B cell (primary cell): ENCODE data around the gene TULP1. TPM values are rescaled to one million over a fixed set of nuclear protein-coding genes. Genes with fewer than 3 reads are reported as not detected.

Source experiments
- ATAC-seq: fragments of 200-7000 bp; cut with Tn5 transposase; one replicate; pipeline ENCODE4 v1.10.0; 2021; ENCODE audit warnings: low read depth, mild to moderate bottlenecking, moderate number of reproducible peaks, moderate library complexity
- CTCF ChIA-PET: fragments of 350-600 bp; sonication (Branson Sonifier 250); formaldehyde crosslinking; loops from one replicate; lab custom pipeline; 2021; ENCODE audit warnings: antibody characterized with exemption, inconsistent platforms; lab: Charles Lee
- POLR2A ChIA-PET: fragments of 350-600 bp; sonication (Branson Sonifier 250); formaldehyde crosslinking; loops from one replicate; lab custom pipeline; 2021; ENCODE audit warnings: antibody characterized with exemption; lab: Charles Lee
- DNase-seq: peaks from one replicate; pipeline ENCODE4 v3.0.0; 2013
- H2AFZ ChIP-seq: 2 replicates; pipeline ENCODE4 v1.6.1; 2012; ENCODE audit warnings: mild to moderate bottlenecking, low read depth, low read length; ENCODE audit not compliant: insufficient read depth, poor library complexity, severe bottlenecking
- H3K27ac ChIP-seq, 2 donors: 1 replicate in 1 of 2; 2 replicates in 1 of 2; pipeline ENCODE4 v1.5.1; 2012 to 2013; ENCODE audit warnings: low read length in 2 of 2, mild to moderate bottlenecking in 2 of 2, moderate library complexity in 1 of 2
- H3K27me3 ChIP-seq, 4 experiments: fragments of 200-600 bp in 1 of 4; sonication (generic) in 1 of 4; replicated peaks in 1 of 4; 1 replicate in 2 of 4; 2 replicates in 2 of 4; pipeline versions ENCODE4 v1.6.1 to v1.7.0; 2013 to 2016; ENCODE audit warnings: low read length in 3 of 4, mild to moderate bottlenecking in 2 of 4, mixed read lengths in 1 of 4, moderate library complexity in 1 of 4; ENCODE audit not compliant: insufficient read depth in 4 of 4, control insufficient read depth in 3 of 4; ENCODE audit errors: control extremely low read depth in 1 of 4
- H3K36me3 ChIP-seq, 2 experiments: replicated peaks in 1 of 2; 1 replicate in 1 of 2; 2 replicates in 1 of 2; pipeline versions ENCODE4 v1.6.1 to v1.7.1; 2013; ENCODE audit warnings: low read length in 1 of 2; ENCODE audit not compliant: insufficient read depth in 2 of 2, control insufficient read depth in 1 of 2; ENCODE audit errors: control extremely low read depth in 1 of 2, extremely low read depth in 1 of 2
- H3K4me1 ChIP-seq, 2 donors: fragments of 200-600 bp in 1 of 2; sonication (generic) in 1 of 2; 1 replicate in 1 of 2; 2 replicates in 1 of 2; pipeline versions ENCODE4 v1.5.1 to v1.6.1; 2013 to 2017; ENCODE audit warnings: low read length in 2 of 2; ENCODE audit not compliant: control insufficient read depth in 2 of 2, insufficient read depth in 2 of 2
- H3K4me2 ChIP-seq: replicated peaks from 2 replicates; pipeline ENCODE3; 2012; ENCODE audit warnings: mild to moderate bottlenecking, low read depth, low read length; ENCODE audit not compliant: poor library complexity, severe bottlenecking
- H3K4me3 ChIP-seq, 5 experiments: fragments of 200-600 bp in 1 of 5; sonication (generic) in 1 of 5; 1 replicate in 3 of 5; 2 replicates in 2 of 5; pipeline versions ENCODE4 v1.5.1 to v1.7.0; 2011 to 2016; ENCODE audit warnings: low read length in 4 of 5, mild to moderate bottlenecking in 4 of 5, low read depth in 2 of 5, control low read depth in 1 of 5, moderate library complexity in 1 of 5; ENCODE audit not compliant: insufficient read depth in 1 of 5; ENCODE audit errors: control extremely low read depth in 1 of 5, extremely low read depth in 1 of 5
- H3K79me2 ChIP-seq: fragments of 200-600 bp; sonication (generic); one replicate; pipeline ENCODE4 v1.6.0; 2016; ENCODE audit warnings: low read length; ENCODE audit not compliant: control insufficient read depth, insufficient read depth
- H3K9ac ChIP-seq: fragments of 200-600 bp; sonication (generic); 2 replicates; pipeline ENCODE4 v1.6.1; 2017; ENCODE audit warnings: mild to moderate bottlenecking, low read length, moderate library complexity
- H3K9me3 ChIP-seq, 3 donors: one replicate each; pipeline versions ENCODE4 v1.6.1 to v1.7.1; 2013; ENCODE audit warnings: low read length in 2 of 3; ENCODE audit not compliant: control insufficient read depth in 2 of 3, insufficient read depth in 1 of 3; ENCODE audit errors: control extremely low read depth in 1 of 3
- H4K20me1 ChIP-seq: 2 replicates; pipeline ENCODE4 v1.6.0; 2012; ENCODE audit warnings: mild to moderate bottlenecking, low read length; ENCODE audit not compliant: insufficient read depth, control insufficient read depth, poor library complexity, severe bottlenecking
- H3K27ac Mint-ChIP-seq: one replicate; pipeline ENCODE4 v1.8.0; 2021; ENCODE audit warnings: mixed read lengths
- H3K27me3 Mint-ChIP-seq: one replicate; pipeline ENCODE4 v1.8.0; 2021; ENCODE audit warnings: mixed read lengths
- H3K4me1 Mint-ChIP-seq: one replicate; pipeline ENCODE4 v1.8.0; 2021; ENCODE audit warnings: mixed read lengths
- H3K4me3 Mint-ChIP-seq: one replicate; pipeline ENCODE4 v1.8.0; 2021; ENCODE audit warnings: mixed read lengths
- H3K9me3 Mint-ChIP-seq: one replicate; pipeline ENCODE4 v1.8.0; 2022; ENCODE audit warnings: mixed read lengths; ENCODE audit not compliant: insufficient read depth
- EZH2 ChIP-seq: IDR thresholded peaks from 2 replicates; pipeline ENCODE4 v1.6.1; 2012; ENCODE audit warnings: borderline replicate concordance, low read depth, mild to moderate bottlenecking, moderate library complexity, low read length; ENCODE audit not compliant: insufficient read depth, poor library complexity, severe bottlenecking
- WGBS: methylation state at CpG from one replicate; pipeline ENCODE4 v1.1.5; 2013; ENCODE audit warnings: missing lambda C conversion rate; ENCODE audit not compliant: insufficient coverage; 5-methylcytosine and 5-hydroxymethylcytosine counted together
- intact Hi-C: fragments of 100-400 bp; cut with micrococcal nuclease; formaldehyde crosslinking; loops from one replicate; pipeline ENCODE4 v1.10.0; 2022
- polyA plus RNA-seq: library from polyadenylated mRNA; depleted of rRNA; stranded (reverse); fragments of >200 nt; gene quantifications from 2 replicates; pipeline ENCODE4 v1.2.3, GENCODE V29; 2012
- total RNA-seq, 2 donors: library from RNA; stranded (reverse); fragments of 120-200 nt in 1 of 2; gene quantifications; 1 replicate in 1 of 2; 2 replicates in 1 of 2; pipeline versions ENCODE4 v1.2.3 to v1.2.4, GENCODE V29; 2013 to 2022
- TF ChIP-seq, protein P1 (sequence below): fragments of 200-600 bp; IDR thresholded peaks from one replicate; pipeline ENCODE4 v1.8.0; 2022; ENCODE audit warnings: antibody characterized with exemption, mild to moderate bottlenecking

TULP1 gene
- total and polyA plus RNA-seq, 2 donors (not counting 1 experiment from before 2014, with no cell fraction given): not detected

DNA sequence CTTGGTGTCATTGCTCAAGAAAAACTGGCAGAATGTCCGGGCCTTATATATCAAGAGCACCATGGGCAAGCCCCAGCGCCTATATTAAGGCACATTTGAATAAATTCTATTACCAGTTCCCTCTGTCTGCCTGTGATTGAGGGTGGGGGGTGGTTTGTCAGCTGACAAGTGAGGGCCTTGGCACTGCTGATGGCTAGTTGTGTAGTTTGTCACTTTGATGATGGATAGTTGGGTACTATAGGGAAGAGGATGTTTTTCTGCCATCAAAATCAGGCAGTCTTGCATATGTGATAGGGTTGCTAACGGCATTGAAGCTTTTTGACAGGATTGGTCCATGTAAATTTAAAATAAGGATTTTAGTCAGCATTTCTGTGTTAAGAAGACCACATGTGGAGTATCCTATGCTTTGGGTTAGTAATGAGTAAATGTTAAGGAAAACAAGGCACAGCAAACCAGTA lies 42.0 kb downstream of the TULP1 start:
- peaks cover 0 to 50% of the 10 kb centered on the region in 2 experiments for H3K36me3 ChIP-seq
- no peaks in the 10 kb centered on the region for H3K27me3 ChIP-seq
- H3K9me3 ChIP-seq: no peaks in the 10 kb centered on the region
- H3K9ac ChIP-seq: no peak overlapping the region
- no peak overlapping the region for H3K4me3 ChIP-seq
- H4K20me1 ChIP-seq: peaks cover 25% of the 10 kb centered on the region
- peaks cover 8% of the 10 kb centered on the region for H3K79me2 ChIP-seq
- peaks cover 19 to 34% of the 10 kb centered on the region in 2 donors for H3K4me1 ChIP-seq
- ATAC-seq (no peak), DNase-seq (no peak)
- Mint-ChIP-seq H3K4me1 (peaks cover 42% of the 10 kb centered on the region), H3K27me3 (no peaks in the 10 kb centered on the region), H3K9me3 (no peaks in the 10 kb centered on the region), H3K4me3 (peak overlapping the region; percentile 99), H3K27ac (peak overlapping the region; percentile 99)
- ChIA-PET POLR2A (interaction anchor here (0.7 kb wide), 3 partner anchors 13 to 135 kb away, joined by 3 to 4 read pairs (median 4); no protein-coding TSS in a partner anchor), CTCF (interaction anchor here (4.1 to 7.9 kb wide), 2 partner anchors 18 to 175 kb away, joined by 16 to 127 read pairs; partner anchors contain the start of gene FANCE)
- peak overlapping the region in 1 of 2 donors; percentile 91 for H3K27ac ChIP-seq
- intact Hi-C loops: no loop called here
- 78% methylated on average over 1 of the region's 3 CpGs for WGBS
- H3K4me2 ChIP-seq: peak overlapping the region; percentile 82
- no peak overlapping the region for H2AFZ ChIP-seq
- TF ChIP-seq EZH2: no peak
- TF ChIP-seq, protein P1, sequence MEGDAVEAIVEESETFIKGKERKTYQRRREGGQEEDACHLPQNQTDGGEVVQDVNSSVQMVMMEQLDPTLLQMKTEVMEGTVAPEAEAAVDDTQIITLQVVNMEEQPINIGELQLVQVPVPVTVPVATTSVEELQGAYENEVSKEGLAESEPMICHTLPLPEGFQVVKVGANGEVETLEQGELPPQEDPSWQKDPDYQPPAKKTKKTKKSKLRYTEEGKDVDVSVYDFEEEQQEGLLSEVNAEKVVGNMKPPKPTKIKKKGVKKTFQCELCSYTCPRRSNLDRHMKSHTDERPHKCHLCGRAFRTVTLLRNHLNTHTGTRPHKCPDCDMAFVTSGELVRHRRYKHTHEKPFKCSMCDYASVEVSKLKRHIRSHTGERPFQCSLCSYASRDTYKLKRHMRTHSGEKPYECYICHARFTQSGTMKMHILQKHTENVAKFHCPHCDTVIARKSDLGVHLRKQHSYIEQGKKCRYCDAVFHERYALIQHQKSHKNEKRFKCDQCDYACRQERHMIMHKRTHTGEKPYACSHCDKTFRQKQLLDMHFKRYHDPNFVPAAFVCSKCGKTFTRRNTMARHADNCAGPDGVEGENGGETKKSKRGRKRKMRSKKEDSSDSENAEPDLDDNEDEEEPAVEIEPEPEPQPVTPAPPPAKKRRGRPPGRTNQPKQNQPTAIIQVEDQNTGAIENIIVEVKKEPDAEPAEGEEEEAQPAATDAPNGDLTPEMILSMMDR: no peak
